ENCODE data around the gene BIRC5. TPM values are rescaled to one million over a fixed set of nuclear protein-coding genes. Genes with fewer than 3 reads are reported as not detected.

BIRC5 gene
- total RNA-seq, 1 donor from 2014 or later: 0.38 TPM

- DNase-seq (ENCODE audit: low spot score): no peak
- intact Hi-C loops (cut with DNase I): no loop called here
These were observed 53.4 kb downstream of the BIRC5 start for GRCh38 chr17:78267253-78268073.

DNA sequence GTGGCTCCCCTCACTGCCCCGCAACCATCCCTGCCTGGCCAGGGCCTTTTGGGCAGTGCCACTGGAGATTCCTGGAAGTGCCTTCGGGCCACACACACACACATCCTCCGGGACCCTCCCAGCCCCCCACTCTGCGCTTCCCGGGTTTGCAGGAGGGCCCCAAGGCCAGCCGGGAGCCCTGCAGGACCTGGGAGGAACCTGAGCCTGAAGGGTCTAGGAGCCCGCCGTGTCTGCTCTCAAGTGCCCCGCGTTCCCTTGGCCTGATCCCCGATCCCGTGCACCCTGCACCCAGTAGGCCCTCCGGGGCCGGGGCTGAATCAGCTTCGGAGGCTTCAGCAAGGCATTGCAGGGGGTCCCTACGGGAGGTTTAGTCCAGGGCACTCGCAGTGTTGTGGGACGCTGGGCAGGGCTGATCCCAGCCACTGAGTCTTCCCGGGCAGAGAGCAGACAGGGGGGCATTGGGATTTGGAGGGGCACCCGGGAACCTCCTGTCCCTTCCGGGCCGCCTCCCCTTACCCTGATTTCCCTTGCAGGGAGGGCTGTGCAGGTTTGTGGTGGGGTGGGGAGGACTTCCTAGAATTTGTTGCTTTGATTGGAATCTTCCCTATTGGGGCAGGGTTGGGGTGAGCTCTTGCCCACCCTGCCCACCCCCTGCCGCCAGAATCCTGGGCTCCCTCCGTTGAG is 54.3 kb downstream of the BIRC5 start:
- DNase-seq (ENCODE audit: low spot score): no peak
- intact Hi-C loops (cut with DNase I): no loop called here

- intact Hi-C loops (cut with DNase I): no loop called here
- DNase-seq (ENCODE audit: low spot score): no peak
These were observed 55.2 kb downstream of the BIRC5 start for GRCh38 chr17:78268951-78269905.

DNA sequence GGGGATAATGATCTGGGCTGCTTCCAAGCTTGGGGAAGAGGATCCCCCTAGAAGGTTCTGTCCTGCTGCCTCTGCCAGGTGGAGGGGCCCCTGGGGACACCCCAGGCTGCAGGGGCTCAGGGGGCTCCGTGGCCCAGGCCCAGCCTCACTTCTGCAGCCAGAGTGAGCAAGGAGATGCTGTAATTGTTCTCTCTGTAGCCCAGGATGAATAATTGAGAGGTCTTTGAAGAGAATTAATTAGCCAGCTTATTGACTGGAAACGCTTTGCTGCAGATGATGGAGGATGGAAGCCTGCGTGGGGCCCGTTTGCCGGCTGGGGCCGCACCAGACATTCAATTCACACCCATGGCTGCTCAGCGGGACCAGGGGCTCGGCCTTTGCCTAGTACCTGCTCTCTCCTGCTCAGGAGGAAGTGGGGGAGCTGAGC is 55.9 kb downstream of the BIRC5 start:
- intact Hi-C loops (cut with DNase I): no loop called here
- DNase-seq (ENCODE audit: low spot score): no peak

DNA sequence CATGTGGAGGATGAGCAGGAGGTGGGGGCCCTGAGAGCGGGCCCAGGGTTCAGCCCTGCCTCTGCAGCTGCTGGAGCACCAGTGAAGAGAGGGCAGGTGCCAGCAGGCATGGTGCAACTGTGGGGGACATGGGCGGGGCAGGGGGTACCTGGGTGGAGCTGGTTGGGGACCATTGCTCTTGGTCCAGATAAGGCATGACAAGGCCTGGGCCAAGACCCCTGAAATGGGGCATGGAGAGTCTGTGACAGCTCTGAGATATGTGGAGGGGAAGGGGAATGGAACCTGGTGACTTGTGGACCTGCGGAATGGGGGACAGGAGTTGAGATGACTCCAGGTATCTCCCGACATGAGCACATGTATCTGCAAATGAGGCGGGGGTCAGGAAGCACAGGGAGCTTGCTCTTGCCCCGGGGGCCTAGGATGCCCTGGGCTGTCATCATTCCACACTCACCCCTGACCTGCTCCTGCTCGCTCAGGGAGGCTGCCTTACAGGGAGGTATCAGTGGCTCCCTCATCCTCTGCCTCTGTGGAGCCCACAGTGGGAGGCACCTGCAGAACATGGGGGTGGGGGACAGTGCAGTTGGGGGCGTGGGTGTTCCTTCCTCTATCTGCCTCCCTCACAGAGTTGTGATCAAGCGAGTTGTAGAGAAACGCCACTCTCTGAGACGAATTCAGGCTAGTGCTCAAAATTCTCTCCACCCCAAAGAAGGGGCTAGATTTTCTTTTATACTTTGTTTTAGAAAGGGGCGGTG is 57.5 kb downstream of the BIRC5 start:
- no peak for DNase-seq (ENCODE audit: low spot score)
- intact Hi-C loops (cut with DNase I): no loop called here

DNA sequence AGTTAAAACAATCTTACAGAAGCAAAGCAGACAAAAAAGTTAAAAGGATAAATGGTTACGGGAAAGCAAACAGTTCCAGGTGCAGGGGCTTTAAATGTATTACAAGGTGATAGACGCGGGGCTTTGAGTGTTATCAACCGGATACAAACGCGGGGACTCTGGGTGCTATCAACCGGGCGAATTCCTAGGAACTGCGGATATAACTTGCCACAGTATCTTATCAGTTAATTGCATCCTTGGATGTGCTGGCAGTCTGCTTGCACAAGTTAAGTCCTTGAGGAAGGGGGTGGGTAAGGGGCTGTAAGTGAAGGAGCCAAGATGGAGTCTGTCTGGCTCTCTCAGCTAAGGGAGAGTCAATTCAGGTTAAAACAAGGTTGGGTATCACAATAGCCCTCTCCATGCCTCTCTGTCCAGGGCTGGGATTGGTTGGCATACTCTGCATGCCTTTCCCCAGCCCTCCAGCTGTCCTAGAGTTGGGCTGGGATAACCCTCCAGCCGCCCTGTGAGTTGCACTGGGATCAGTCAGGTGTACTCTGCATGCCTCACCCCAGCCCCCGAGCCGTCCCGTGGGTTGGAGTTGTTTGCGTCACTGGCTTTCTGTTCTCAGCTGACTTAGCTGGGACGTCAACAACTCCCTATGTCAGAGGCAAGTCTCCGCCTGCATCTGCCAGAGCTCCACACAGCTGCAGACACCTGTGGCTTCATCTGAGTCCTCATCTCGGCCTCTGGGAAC is 58.3 kb downstream of the BIRC5 start:
- intact Hi-C loops (cut with DNase I): no loop called here
- no peak for DNase-seq (ENCODE audit: low spot score)

DNA sequence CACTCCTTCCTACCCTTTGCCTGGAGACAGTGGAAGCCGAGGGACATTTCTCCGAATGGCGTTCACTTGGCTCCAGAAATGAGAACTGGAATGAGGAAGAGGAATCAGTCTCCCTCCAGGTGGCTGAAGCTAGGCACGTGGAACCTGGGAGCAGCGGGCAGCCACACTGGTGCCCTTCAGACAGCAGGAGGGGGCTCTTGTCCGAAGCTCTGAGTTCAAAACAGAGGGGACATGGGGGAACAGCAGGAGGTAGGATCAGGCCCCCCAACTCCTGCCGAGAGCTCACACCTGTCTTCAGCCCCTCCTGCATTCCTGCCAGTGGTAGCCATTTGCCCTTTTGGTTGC is 58.8 kb downstream of the BIRC5 start:
- no peak for DNase-seq (ENCODE audit: low spot score)
- intact Hi-C loops (cut with DNase I): no loop called here

DNA sequence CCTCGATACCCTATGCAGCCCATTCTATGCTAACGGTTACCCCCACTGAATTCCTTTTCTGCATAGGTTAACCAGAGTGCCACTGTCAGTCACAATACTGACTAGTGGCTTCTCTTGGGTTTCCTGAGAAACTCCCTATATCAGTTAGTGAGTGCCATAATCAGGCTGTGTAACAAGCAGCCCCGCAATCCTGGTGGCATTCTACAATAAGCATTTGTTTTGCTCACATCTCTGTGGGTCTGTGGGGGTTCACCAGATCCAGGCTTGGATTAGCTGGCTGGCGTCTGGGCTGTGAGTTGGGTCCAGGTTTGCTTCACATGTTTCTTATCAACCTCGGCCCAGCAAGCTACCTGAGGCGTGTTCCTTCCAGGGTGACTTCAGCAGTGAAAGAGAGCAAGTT is 59.8 kb downstream of the BIRC5 start:
- intact Hi-C loops (cut with DNase I): no loop called here
- DNase-seq (ENCODE audit: low spot score): no peak

Other genes with a start within 250 kb of the BIRC5 start
- gene TMC6, start 85.5 kb upstream of the BIRC5 start, total RNA-seq: 80.1 TPM
- 2.2 TPM for gene TMC8, start 83.5 kb upstream of the BIRC5 start, total RNA-seq
- not detected for gene C17orf99, start 67.9 kb upstream of the BIRC5 start, total RNA-seq
- gene SYNGR2, start 45.7 kb upstream of the BIRC5 start, total RNA-seq: 116 TPM
- gene TK1, start 27.2 kb upstream of the BIRC5 start, total RNA-seq: 1.2 TPM
- 22.3 TPM for gene AFMID, start 26.9 kb upstream of the BIRC5 start, total RNA-seq
- gene TMEM235, start 17.4 kb downstream of the BIRC5 start, total RNA-seq: not detected
- gene SOCS3, start 145.8 kb downstream of the BIRC5 start, total RNA-seq: 49.9 TPM
- gene PGS1, start 164.4 kb downstream of the BIRC5 start, total RNA-seq: 22.1 TPM

Data from cardiac septum (tissue), 1 donor.